Stimulated activated CD8-positive, alpha-beta memory T cell treated with anti-CD3 and anti-CD28 coated beads, Interleukin-15, amount 100 ng/mL, for 1 hour (primary cell): ENCODE data around the gene SIMC1.
A peak's percentile ranks its signal among the peaks of the same experiment; 100 is the strongest.

Experiments
- DNase-seq: peaks from one replicate; pipeline ENCODE4 v3.0.0-alpha.2; 2020; ENCODE audit warnings: low read depth

Gene SIMC1

DNA sequence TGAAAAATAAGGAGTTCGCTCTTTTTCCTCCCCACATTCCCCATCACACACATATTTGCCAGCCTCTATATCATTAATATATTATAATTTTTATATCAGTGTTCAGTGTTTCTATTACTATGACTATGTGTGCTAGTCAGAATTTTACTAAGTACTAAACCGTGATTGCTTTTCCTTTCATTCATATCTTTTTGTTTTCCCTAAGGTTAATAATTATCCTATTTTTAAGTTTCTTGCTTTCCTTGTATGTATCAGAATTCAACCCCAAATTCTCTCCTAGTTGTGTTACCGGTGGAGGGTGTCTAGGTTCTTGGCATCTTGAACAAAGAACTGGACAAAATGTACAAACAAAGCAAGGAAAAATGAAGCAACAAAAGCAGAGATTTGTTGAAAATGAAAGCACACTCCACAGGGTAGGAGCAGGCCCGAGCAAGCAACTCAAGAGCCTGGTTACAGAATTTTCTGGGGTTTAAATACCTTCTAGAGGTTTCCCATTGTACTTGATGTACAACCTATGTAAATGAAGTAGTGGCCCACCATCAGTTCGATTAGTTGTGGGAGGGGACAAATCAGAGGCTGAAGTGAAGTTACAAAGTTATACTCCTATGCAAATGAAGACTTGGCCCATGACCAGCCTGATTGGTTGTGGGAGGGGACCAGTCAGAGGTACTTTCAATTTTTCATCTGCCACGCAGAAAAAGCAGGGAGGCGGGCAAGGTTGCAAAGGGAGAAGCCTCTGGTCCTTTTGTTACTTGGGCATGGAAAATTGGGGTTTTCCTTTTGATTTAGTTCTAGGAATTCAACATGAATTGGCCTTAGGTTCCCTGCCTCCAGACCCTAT lies 79.5 kb downstream of the SIMC1 start:
- no peak for DNase-seq

DNA sequence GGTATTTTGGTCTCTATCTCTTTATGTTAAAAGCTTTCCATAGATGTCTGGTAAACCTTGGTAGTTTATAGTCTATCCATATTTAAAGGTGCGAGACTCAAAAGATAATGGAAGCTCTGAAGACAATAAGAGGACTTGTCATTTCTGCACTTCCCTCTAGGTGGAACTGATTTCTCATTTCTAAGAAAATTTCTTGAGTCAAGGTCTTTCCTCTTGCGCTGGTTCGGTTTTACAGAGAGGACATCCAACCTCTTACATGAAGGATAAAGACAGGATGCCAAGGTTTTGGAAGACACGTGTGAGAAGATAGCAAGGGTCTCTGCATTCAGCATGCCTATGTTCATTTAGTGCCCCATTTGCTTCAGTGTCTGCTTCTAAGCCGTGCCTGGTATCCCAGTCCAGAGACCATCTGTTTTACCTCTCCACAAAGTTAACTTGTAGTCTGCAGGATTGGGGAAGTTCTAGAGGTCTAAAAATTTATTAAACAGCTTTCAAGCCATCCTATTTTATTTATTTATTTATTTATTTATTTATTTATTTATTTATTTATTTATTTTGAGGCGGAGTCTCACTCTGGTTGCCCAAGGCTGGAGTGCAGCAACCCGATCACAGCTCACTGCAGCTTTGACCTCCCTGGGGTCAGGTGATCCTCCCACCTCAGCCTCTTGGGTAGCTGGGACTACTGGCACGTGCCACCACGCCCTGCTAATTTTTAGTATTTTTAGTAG lies 81.8 kb downstream of the SIMC1 start:
- no peak for DNase-seq

DNA sequence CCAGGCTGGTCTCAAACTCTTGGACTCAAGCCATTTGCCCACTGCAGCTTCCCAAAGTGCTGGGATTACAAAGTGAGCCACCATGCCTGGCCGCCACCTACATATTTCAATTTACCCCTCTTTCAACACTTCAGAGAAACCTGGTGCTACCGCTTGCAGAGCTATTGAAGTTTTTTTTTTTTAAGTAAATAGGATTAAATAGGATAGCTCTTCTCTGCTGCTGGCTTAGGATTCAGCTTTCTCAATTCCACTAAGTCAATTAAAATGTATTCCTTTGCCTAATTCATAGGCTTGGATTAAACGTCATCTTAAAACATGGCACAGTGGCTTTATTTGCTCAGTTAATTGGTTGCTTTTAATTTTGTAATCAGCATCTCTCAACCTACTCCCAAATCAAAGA lies 82.4 kb downstream of the SIMC1 start:
- DNase-seq = no peak

DNA sequence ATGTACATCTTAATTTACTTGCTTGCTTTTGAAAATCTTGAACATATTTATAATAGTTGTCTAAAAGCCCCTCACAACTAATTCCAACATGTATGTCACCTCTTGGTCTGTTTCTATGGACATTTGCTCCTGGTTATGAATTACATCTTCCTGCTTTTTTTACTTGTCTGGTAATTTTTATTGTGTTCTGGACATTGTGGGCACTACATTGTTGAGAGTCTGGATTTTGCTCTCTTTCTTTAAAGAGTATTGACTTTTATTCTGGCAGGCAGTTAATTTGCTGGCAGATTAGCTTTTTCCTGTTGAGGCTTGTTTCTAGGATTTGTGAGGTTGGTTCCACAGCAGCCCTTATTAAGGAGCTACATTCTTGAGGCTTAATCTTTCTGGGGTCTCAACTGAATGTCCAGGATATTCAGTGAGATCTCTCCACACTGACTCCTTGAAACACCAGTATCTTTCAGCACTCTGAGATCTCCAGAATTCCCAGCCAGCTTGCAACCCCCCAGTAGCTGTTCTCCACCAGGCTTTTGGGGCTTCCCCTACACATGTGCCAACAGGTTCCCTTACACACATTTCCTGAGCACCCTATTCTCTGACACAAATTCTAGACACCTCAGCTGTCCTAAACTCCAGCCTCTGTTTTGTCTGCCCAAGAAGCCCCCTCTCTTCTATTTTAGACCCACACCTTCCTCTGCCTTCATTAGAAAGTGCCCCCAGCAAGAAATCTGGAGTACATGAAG lies 96.0 kb downstream of the SIMC1 start:
- no peak for DNase-seq

DNA sequence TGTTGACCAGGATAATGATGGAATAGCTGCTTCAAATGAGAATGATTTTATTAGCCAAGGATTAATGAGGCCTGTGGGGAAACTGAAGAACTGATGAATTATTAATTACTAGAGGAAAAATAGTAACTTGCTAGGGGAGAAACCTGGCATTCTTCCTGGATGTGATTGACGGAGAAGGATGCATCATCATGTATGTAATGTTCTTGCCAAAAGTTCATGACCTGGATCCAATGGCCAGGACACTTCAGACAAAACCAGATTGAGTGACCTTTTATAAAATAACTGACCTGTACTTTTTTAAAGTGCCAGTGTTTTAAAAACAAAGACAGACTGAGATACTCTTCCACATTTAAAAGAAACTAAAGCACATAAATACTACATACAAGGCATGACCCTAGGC lies 99.7 kb downstream of the SIMC1 start:
- DNase-seq = no peak

DNA sequence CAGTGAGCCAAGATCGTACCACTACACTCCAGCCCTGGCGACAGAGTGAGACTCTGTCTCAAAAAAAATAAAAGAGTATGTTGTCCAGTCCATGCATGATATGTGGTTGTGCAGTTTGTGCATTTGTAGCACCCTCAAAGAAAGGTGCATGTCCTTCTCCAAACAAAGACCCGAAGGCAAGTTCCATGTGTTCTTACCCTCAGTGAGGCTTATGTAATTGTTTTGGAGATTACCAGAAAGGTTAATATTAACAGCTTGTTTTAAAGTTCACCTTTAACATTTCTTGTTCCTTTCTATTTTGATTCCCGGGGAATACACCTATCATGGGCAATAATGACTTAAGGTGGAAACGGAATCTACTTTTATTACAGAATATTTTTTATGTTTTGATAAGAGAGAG lies 101.1 kb downstream of the SIMC1 start:
- no peak for DNase-seq

DNA sequence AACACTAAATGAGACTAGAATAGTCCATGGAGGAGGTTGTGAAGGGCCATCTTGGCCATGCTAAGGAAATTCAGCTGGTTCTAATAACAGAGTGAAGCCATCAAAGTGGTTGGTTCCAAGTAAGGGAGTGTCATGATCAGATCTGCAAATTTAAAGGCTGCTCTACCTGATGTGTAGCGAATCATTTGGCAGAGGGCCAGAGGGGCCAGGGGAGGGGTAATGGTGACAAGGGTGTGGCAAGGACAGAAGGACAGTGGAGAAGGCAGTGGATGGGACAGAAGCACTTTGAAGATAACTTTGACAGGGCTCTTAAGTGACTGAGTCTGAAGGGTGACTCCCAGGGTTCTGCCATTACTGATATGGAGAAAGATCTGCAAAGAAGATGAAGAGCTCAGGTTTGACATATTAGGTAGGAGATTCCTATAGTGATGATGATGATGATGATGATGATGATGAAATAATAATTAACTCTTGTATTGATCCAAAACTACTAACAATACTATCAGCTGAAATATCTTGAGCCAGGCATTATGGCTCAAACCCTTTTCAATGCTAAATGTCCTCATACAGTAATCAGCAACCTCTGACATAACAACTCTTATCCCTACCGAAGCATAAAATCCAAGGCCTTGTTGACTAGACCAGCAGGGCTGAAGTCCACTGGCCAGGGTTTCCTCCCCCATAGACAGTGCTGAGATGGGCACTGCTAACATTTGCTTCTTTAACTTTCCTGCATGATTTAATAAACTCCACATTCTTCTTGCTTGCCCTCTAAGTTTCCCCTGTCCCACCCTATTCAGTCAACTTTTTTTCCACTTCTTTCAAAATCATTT lies 103.3 kb downstream of the SIMC1 start:
- no peak for DNase-seq

DNA sequence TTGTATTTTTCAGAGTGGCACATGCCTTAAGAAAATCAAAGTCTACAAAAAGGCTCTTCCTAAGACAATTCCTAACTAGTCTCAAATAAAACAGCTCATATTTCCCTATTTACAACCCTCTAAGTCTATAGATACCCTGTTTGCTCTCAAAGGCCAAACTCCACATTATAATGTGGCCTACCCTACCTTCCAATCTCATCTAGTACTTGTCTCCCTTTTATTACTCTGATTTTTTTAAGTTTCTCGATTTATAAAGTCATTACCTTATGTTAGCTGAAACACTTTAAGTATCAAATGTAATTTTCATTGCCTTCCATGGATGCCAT lies 103.9 kb downstream of the SIMC1 start:
- no peak for DNase-seq

DNA sequence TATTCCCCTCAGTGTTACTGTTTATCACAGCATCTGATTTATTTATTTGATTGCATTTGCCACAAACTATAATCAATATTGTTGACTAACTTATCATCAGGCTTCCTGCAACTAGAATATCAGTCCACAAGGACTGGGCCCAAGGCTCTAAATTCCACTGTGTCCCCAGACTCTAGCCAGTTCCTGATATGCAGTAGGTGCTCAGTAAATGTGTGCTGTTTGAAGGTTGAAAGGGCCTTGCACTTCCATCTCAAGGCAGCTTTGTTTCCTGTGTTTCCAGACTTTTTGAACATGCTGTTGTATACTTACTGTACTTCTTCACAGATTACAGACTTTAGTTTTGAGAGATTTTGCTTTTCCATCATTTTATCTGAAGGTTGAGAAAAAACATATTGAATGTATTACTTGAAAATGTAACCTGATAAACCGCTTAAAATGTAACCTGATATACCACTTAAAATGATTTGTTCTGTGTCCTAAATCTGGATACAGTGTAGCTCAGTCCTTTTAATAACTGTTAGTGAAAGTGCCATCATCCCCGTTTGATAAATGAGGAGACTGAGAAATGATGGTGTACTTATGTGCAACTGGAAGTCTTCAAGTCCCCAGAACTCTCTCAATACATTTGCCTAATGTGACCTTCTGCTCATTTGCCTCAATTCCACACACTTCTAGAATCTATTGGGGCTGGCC lies 104.7 kb downstream of the SIMC1 start:
- no peak for DNase-seq

DNA sequence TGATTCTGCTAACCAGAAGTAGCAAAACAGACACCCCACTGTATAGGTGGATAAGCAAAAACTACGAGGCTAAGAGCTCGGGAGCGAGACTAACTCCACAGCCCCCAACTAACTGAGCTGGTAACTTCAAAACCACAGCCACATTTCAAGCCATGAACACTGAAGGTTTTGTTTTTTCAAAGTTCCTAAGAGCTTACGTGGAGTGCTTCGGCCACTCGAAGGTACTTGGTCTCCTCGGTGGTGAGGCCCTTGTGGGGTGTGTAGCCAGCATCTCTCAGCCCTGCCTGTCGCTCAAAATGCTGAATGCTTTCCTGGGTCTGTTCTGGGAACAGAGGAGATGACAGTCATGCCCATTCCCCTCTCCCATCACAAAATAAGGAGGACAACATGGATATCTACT lies 112.2 kb downstream of the SIMC1 start:
- no peak for DNase-seq

DNA sequence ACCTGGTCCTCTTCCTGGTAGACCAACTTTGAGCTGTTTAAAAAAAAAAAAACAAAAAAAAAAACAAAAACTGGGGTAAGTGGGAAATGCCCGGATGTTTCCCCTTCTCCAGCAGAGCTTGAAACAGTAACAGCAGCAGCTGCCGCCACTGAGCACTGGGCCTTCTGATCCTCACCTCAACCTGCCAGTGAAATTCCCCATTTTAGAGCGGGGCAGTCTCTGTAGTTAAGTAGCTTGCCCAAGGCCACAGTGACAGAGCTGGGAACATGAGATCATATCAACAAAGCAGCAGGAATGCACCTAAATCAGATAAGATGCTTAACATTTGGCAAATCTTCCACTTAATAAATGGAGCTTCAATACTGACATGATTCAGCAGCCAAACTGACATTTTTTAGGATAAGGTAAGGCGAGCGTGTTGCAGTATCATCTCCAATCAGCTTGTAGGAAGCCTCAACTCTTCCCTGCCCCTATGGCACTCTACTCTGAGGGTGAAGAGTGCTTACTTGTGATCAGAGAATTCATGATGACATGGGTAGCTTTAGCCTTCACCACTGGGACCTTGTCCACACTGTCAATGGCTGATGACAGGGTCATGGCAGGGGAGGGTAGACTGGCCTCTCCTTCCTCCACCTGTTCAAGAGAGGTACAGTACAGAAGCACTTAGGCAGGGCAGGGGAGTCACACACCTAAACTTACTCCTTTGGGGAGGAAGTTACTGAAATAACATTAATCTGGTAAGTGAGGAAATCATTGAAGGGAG lies 114.1 kb downstream of the SIMC1 start:
- DNase-seq = no peak

DNA sequence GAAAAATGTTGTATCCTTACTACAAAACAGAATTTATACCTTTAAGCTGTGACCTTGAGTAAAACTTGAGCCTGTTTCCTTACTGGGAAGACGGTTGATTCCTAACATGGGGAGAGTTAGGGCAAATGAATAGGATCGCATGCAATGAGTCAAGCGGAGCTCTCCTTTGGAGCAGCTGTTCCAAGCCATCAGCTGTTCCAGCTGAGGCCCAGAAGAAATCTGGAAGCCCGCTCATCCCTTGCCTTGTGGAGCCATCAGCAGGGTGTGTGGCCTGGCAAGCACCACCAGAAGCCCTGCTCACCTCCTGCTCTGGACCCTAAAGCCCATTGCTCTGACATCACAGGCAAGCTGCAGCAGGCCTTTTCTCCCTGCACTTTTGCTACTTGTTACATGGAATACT lies 115.3 kb downstream of the SIMC1 start:
- DNase-seq = no peak

DNA sequence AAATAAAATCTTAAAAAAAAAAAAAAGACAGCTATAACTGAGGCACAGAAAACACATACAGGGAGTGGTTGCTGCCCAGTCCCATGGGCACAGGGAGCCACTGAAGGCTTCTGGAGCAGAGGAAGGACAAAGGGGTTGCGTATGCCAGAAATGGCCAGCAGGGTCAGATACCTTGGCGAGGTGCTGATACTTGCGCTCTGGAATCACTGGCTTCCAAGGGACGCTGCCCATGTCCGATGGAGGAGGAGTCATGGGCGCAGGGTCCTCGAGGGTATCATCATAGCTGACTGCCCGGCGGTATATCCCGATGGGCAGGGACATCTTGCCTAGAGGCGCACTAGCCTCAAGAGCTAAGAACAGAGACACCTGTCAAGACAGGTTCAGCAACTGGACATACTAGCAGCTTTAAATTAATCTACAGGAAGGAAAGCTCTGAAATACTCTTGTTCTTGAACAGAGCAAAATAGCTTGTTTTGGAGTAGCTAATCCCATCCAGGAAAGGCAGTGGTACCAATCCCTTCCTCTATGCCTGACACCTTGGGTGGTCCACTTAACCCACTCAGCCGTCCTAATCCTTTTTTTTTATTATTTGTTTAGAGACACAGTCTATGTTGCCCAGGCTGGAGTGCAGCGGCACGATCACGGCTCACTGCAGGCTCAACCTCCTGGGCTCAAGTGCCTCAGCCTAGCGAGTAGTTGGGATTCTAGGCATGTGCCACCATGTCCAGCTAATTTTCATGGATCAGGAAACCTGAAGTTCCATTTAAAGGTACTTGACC lies 117.4 kb downstream of the SIMC1 start:
- DNase-seq = no peak

DNA sequence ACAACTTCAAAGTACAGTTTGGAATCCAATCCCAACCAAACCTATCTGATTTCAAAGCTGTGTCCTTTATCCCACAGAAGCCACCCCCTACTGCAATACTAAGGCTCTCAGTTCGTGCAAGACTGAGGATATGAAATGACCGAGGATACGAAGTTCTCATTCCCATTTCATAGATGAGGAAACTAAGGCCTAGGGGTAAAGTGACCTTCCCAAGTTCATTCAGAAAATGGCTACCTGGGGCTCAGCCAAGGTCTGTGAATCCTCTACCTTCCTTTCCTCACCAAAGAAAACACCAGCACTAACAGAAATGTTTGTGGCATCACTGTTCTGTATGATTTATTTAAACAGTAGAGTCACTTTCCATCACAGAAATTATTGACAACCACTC lies 117.9 kb downstream of the SIMC1 start:
- no peak for DNase-seq

DNA sequence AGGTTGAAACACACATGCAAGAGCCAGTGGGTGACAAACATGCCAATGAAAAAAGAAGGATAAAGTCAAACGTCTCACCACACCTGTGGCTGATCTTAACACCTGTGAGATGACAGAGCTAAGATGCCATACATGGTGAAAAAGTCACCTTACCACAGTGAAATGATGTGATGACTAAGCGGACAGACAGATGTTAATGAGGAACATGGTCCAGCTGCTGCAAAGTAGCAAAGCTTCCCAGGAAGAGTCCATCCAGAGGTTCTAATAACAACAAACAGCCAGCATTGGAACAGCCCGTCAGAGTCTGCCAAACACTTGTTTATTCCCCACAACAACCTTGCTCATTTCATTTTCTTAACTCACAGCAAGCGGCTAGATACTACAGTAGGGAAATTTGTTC lies 121.4 kb downstream of the SIMC1 start:
- DNase-seq = no peak

DNA sequence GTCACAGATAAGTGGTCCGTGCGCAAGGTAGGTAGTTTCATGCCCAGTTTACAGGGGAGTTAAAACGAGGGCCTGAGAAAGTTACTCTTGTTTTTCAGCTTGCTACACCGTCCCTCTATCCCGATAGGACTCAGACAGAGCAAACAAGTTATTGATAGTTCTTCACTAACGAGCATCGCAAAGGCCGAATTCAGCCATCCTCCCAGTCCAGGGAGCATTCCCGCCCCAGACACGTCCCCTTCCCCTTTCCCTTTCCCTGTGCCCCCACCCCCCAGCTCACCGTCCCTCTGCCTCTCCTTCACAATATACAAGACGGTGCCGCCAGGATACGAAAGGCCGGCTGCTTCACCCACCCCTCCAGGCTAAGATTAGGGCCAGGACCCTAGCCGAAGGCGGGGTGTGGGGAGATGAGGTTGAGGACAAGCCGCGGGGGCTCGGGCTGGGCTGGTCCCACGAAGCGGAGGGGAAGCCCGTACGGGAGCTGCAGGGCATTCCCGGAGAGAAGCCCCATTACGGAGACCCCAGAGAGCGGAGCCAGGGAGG lies 122.7 kb downstream of the SIMC1 start:
- DNase-seq = no peak

DNA sequence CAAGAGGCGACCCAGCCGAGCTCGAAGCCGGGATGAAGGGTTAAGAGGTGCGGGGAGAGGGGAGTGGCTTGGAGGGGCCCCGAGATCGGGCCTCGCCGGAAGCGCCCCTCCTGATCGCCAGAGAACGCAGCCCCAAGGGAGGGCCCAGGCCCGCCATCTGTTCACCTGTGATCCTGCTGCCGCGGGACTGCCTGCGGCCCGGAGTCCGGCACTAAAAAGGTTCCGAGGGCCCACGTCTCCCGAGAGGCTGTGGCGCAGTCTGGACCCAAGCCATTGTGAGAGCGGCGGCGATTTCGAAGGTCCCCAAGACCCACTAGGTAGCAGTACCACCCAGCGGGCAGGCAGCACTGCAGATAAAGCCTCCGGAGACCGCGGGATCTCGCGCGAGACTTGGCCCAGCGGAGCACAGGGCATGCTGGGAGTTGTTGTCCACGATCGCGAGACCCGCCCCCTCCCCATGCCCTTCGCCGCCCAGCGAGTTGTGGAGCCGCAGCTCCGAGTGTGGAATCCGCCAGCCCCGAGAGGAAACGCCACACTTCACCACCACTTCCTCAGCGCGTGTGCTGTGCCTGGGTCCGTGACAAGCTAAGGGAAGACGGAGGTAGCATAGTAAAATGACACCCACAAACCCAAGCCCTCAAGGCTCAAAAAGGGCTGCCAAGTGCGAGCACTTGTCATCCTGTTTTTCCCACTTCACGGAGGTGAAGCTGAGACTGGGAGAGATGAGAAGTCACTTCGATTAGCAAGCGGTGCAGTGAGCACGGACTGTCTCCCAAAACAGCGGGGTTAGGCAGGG lies 123.4 kb downstream of the SIMC1 start, which contains the start of gene KIAA1191:
Gene KIAA1191, minus strand, starts transcription at position 328 of the 796 bp plus-strand sequence. CDS start 2,256 bp downstream, outside the sequence.
- DNase-seq = peak; percentile 91

DNA sequence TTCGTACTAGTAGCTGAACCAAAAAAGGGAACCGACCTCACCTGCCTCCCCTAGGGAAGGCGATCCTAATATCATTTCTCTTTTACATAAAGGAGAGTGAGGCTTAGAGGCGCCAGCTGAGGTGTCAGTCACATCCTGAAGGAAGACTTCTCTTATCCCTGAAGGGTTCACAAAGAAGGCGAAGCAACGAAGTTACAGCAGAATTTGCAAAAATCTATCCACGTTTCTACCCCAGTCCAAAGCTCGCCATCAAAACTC lies 123.9 kb downstream of the SIMC1 start:
- DNase-seq = no peak

DNA sequence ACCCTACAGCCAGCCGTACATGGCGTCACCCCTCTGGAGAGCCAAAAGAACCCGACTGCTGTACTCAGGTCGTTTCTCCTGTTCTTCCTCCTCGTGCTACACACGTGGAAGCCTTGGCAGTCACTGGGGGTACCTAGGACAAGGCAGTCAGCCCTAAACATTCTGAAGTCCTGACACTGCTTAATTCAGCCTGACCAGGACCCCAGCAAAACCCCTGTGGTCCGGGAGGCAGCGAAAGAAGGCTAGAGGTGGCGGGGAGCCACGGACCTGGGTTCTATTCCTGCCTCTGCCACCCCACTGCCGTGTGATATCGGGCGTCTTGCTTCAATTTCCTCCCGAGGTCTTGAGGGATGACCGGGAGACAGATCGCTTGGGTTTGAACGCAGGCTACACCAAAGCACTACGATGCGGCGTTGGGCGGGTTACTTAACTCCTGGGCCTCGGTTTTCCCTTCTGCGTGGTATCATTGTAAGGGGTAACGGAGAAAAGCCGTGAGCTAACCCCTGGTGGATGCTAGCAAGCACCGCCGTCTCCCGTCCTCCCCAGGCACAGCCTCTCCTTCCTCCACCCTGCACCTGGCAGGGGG lies 126.6 kb downstream of the SIMC1 start:
- DNase-seq = no peak
